Stimulated activated CD8-positive, alpha-beta memory T cell treated with anti-CD3 and anti-CD28 coated beads, Interleukin-15, amount 100 ng/mL, for 4 hours (primary cell): Measurements from ENCODE around the gene IL17RE.
"Not testable (repeated sequence)": the region's sequence is repeated elsewhere in the genome, so short reads cannot be mapped to it uniquely, and the experiment has no call there.

Experiments
- DNase-seq, 2 donors: peaks; one replicate each; pipeline ENCODE4 v3.0.0-alpha.2; 2020; ENCODE audit warnings: low read depth in 2 of 2

The IL17RE gene

GRCh38 chr3:9933561-9934234 is 31.1 kb downstream of the IL17RE start, which contains the start of gene CRELD1:
TSS of gene CRELD1 (plus strand) at chr3:9933834. CDS start at chr3:9934439, 605 bp downstream.
- DNase-seq, result peak; percentile 95 to 97

DNA sequence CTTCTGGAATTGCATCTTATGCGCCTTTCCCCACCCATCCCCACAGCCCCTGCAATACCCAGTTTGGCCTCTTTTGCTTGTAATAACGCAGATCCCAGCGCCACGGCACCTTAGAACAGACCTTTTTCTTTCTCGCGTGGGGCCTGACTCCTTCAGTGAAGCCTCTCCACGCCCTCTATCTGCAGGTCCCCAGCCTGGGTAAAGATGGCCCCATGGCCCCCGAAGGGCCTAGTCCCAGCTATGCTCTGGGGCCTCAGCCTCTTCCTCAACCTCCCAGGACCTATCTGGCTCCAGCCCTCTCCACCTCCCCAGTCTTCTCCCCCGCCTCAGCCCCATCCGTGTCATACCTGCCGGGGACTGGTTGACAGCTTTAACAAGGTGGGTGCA is 31.6 kb downstream of the IL17RE start:
- no peak for DNase-seq

GRCh38 chr3:9934993-9935392 is 32.3 kb downstream of the IL17RE start:
- no peak for DNase-seq

DNA sequence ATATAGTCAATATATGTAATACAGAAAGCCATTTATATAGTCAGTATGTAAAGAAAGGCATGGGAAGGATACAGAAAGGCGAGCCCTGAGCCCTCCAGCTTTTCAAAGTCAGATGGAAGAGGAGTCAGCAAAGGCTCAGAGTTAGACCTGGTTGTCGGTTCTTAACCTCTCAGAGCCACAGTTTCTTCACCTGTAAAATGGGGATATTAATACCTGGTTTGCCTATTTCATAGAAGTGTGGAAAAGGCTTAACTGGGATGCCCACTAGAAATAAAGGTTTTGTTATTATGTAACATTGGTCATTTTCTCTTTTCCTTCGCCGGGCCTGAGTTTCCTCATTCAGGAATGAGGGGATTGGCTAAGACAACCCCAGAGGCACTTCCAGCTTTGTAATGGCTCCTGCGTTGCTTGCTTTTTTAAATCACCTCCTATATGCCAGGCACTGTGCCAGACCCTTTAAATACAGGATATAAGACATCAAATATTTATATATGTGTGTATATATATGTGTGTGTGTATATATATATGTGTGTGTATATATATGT is 33.4 kb downstream of the IL17RE start:
- DNase-seq, result no peak

DNA sequence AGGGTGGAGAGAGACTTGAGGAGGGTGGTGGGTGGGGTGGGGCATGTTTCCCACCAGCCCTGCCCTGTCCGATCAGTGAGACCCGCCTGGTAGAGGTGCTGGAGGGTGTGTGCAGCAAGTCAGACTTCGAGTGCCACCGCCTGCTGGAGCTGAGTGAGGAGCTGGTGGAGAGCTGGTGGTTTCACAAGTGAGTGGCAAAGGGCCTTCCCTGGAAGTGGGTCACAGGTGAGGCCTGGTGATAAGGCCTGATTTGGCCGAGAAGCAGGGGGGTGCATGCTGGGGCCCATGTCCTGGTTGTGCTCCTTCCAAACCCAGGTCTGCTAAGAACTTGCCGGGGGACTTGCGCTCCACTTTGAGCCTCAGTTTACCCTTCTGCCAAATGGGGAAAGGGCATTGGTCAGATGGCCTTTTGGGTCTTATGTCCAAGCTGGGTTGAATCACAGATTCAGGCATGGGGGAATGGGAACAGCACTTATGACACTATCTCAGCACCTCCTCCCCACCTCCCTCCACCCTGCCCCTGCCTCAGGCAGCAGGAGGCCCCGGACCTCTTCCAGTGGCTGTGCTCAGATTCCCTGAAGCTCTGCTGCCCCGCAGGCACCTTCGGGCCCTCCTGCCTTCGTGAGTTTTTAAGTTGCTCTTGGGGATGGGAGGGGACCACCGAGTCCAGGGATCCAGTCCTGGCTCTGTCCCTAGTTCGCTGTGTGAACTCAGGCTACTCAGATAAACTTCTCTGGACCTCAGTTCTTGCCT is 35.0 kb downstream of the IL17RE start:
- DNase-seq, result no peak

- no peak for DNase-seq
Observed at GRCh38 chr3:9938966-9939365, 36.3 kb downstream of the IL17RE start.

DNA sequence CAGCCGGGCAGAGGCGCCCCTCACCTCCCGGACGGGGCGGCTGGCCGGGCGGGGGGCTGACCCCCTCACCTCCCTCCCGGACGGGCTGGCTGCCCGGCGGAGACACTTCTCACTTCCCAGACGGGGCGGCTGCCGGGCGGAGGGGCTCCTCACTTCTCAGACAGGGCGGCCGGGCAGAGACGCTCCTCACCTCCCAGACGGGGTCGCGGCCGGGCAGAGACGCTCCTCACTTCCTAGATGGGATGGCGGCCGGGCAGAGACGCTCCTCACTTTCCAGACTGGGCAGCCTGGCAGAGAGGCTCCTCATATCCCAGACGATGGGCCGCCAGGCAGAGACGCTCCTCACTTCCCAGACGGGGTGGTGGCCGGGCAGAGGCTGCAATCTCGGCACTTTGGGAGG is 37.3 kb downstream of the IL17RE start:
- DNase-seq, result not testable (repeated sequence)

DNA sequence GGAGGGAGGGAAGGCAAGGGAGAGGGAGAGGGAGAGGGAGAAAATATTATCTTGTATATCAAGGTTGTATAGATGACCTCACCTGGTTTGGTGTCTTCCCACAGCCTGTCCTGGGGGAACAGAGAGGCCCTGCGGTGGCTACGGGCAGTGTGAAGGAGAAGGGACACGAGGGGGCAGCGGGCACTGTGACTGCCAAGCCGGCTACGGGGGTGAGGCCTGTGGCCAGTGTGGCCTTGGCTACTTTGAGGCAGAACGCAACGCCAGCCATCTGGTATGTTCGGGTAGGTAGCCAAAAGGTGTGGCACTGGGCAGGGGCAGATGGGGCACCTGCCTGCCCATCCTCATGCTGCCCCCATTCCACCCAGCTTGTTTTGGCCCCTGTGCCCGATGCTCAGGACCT is 38.1 kb downstream of the IL17RE start:
- DNase-seq, result no peak

DNA sequence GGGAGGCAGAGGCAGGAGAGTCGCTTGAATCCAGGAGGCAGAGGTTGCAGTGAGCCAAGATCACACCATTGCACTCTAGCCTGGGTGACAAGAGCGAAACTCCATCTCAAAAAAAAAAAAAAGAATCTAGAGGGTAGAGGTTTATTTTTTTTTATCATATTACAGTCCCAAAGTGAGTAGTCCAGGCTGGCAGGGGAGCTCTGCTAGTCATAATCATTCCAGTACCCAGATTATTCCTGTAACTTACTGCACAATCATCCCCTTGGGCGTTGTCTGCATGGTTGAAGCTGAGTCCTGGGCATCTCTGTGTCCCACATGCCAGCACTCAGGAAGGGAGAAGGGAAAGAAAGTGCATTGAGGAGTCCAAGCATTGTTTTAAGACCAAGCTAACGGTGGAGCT is 39.5 kb downstream of the IL17RE start:
- DNase-seq, result no peak

GRCh38 chr3:9942934-9943690 is 40.5 kb downstream of the IL17RE start:
- DNase-seq, result no peak

DNA sequence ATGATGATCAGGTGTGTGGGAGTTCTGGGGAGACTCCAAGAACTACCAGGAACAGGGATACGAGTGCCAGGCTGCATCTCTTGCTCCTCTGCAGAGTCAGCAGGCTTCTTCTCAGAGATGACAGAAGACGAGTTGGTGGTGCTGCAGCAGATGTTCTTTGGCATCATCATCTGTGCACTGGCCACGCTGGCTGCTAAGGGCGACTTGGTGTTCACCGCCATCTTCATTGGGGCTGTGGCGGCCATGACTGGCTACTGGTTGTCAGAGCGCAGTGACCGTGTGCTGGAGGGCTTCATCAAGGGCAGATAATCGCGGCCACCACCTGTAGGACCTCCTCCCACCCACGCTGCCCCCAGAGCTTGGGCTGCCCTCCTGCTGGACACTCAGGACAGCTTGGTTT is 41.6 kb downstream of the IL17RE start:
- no peak for DNase-seq

DNA sequence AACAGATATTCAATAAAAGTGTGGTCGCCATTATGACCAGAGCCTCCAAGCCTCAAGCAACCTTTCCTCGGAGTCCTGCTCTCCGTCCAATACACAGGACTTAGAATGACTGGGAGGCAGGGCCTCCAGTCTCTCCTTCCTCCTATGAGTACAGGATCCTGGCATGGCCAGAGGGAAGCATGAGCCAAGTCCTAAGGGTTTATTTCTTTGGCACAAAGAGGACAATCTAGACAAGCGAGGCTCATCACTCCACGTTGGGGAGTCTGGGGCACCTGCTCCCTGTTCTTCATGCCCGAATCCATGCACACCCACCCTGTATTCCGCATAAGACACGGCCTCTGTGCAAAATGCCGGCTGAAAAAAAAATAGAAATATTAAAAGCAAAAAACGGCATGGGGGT is 42.7 kb downstream of the IL17RE start:
- no peak for DNase-seq

- DNase-seq, result peak; percentile 62 to 80
Observed at GRCh38 chr3:9946112-9947024, 43.7 kb downstream of the IL17RE start.

- no peak for DNase-seq
Observed at GRCh38 chr3:9947025-9947995, 44.7 kb downstream of the IL17RE start.

GRCh38 chr3:9948586-9948985 is 45.9 kb downstream of the IL17RE start:
- no peak for DNase-seq

DNA sequence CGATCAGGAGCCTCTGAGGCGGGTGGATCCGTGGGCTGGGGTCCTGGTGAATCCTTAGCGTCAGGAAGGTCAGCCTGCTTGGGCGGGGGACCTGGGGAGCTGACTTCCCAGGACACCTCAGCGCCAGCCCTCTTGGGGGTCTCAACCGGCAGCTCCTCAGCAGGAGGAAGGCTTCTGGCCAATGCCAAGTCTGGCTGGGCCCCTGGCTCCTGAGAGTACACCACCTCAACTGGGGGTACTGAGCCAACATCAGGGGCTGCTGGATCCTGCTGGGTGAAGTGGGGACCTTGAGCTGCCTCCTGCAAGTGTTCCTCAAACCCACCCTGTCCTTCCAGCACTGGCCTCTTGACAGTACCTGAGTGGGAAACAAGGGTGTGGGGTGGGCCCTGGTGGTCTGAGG is 46.5 kb downstream of the IL17RE start:
- no peak for DNase-seq

DNA sequence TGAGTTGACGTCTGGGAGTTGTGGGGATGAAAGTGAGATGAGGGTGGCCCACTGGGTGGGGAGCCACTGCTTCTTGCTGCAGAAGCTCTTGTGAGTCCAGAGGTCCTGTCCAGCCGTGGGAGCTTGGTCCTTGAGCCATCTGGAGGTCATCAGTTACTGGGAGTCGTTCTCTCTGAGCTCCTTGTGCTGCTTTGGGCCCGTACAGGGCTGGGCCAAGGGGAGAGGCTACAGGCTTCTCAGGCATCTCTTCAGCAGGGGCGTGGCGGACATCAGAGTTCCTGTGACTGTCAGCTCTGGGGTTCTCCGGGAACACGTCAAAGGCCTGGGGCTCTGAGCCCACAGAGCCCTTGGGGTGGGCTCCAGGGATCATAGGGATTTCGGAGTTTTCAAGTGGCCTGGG is 47.0 kb downstream of the IL17RE start:
- DNase-seq, result no peak

DNA sequence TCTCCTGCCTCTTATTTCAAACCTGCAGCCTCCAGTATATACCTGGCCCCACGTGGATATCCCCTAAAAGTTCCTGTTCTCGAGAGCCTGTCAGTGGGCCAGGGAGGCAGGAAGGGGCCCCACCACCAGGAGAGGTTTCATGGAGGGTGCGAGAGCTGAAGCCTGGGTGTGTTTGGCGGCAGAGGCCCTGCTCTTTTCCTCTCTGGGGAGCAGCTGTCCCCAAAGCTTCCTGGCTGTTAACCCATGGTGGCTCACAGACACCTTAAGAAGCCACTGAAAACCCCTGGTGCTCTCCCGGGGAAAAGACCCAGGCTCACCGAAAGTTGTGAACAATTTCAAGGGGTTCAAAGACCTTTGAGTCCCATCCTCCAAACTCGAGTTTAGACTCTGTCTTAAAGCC is 48.5 kb downstream of the IL17RE start:
- DNase-seq, result no peak

DNA sequence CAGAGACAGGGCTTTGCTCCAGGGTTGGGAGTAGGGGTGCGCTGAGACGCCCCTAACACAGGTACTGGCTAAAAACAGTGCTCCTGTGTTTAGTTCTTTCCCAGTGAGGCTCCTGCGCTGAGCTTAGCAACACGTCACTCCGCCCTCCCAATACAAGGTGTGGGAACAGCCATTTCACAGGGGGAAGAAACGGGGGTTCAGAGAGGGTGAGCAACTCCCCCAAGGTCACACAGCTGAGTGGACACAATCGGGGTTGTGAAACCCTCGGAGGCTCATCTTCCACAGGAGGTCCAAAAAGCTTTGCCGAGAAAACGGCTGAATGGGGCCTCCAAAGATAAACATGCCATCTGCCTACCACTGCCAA is 48.9 kb downstream of the IL17RE start:
- DNase-seq, result no peak
